Activated CD4-positive, alpha-beta T cell treated with anti-CD3 and anti-CD28 coated beads, Interleukin-2, amount 10 ng/mL, durations not matched to agents 24 days and 14 days (primary cell): ENCODE data around the gene CXCL3. TPM values are rescaled to one million over a fixed set of nuclear protein-coding genes. Genes with fewer than 3 reads are reported as not detected.

ENCODE experiments used
- DNase-seq: peaks from one replicate; pipeline ENCODE4 v3.0.0; 2022
- H3K27ac Mint-ChIP-seq: one replicate; pipeline ENCODE4 v1.8.0; 2022; ENCODE audit warnings: mild to moderate bottlenecking, mixed read lengths
- H3K27me3 Mint-ChIP-seq: one replicate; pipeline ENCODE4 v1.8.0; 2022; ENCODE audit warnings: mixed read lengths
- H3K36me3 Mint-ChIP-seq: one replicate; pipeline ENCODE4 v1.8.0; 2022; ENCODE audit warnings: low read depth, mild to moderate bottlenecking, mixed read lengths
- H3K4me1 Mint-ChIP-seq: one replicate; pipeline ENCODE4 v1.8.0; 2021; ENCODE audit warnings: mixed read lengths
- H3K4me3 Mint-ChIP-seq: one replicate; pipeline ENCODE4 v1.8.0; 2022; ENCODE audit warnings: mild to moderate bottlenecking, moderate library complexity, mixed read lengths
- H3K9me3 Mint-ChIP-seq: one replicate; pipeline ENCODE4 v1.8.0; 2021; ENCODE audit warnings: mixed read lengths
- intact Hi-C: fragments of 100-400 bp; cut with micrococcal nuclease; formaldehyde crosslinking; loops from one replicate; pipeline ENCODE4 v1.15.1; 2023
- total RNA-seq: library from RNA; stranded (reverse); gene quantifications from 2 replicates; pipeline ENCODE4 v1.2.3, GENCODE V29; 2022

CXCL3 gene
- total RNA-seq, 1 donor from 2014 or later, result not detected

GRCh38 chr4:74042681-74043080, 4.2 kb upstream of the CXCL3 start:
- peaks cover 5% of the 10 kb centered on the region for H3K4me1 Mint-ChIP-seq
- no peaks in the 10 kb centered on the region for H3K36me3 Mint-ChIP-seq
- H3K27ac Mint-ChIP-seq, result no peak overlapping the region
- H3K27me3 Mint-ChIP-seq, result peaks cover 32% of the 10 kb centered on the region
- intact Hi-C loops, result no loop called here
- H3K4me3 Mint-ChIP-seq, result no peak overlapping the region
- DNase-seq, result no peak
- H3K9me3 Mint-ChIP-seq, result peaks cover under 1% of the 10 kb centered on the region

- peaks cover 5% of the 10 kb centered on the region for H3K4me1 Mint-ChIP-seq
- H3K4me3 Mint-ChIP-seq, result no peak overlapping the region
- H3K27ac Mint-ChIP-seq, result no peak overlapping the region
- intact Hi-C loops, result no loop called here
- no peaks in the 10 kb centered on the region for H3K36me3 Mint-ChIP-seq
- no peak for DNase-seq
- H3K27me3 Mint-ChIP-seq, result peaks cover 39% of the 10 kb centered on the region
- no peaks in the 10 kb centered on the region for H3K9me3 Mint-ChIP-seq
Measured at GRCh38 chr4:74041418-74041817, 2.9 kb upstream of the CXCL3 start.

GRCh38 chr4:74039315-74039763, 850 bp upstream of the CXCL3 start:
- intact Hi-C loops, result no loop called here
- Mint-ChIP-seq H3K27me3 (peaks cover 47% of the 10 kb centered on the region), H3K36me3 (no peaks in the 10 kb centered on the region), H3K4me1 (peaks cover 5% of the 10 kb centered on the region), H3K9me3 (no peaks in the 10 kb centered on the region), H3K27ac (no peak overlapping the region), H3K4me3 (peak overlapping the region; percentile 64)
- DNase-seq, result no peak

- H3K4me3 Mint-ChIP-seq, result peak overlapping the region; percentile 77
- H3K4me1 Mint-ChIP-seq, result peaks cover 5% of the 10 kb centered on the region
- H3K9me3 Mint-ChIP-seq, result no peaks in the 10 kb centered on the region
Measured at GRCh38 chr4:74038086-74038424, 434 bp downstream of the CXCL3 start.

GRCh38 chr4:74037076-74037955, 1.2 kb downstream of the CXCL3 start:
- no peak overlapping the region for H3K27ac Mint-ChIP-seq
- peaks cover 52% of the 10 kb centered on the region for H3K27me3 Mint-ChIP-seq
- H3K36me3 Mint-ChIP-seq, result no peaks in the 10 kb centered on the region
- intact Hi-C loops, result no loop called here
- no peaks in the 10 kb centered on the region for H3K9me3 Mint-ChIP-seq
- no peak for DNase-seq
- peak overlapping the region; percentile 77 for H3K4me3 Mint-ChIP-seq
- H3K4me1 Mint-ChIP-seq, result peaks cover 5% of the 10 kb centered on the region

More at GRCh38 chr4:74038086-74038424, 434 bp downstream of the CXCL3 start:
- Mint-ChIP-seq H3K36me3 (no peaks in the 10 kb centered on the region), H3K27me3 (peaks cover 47% of the 10 kb centered on the region), H3K27ac (no peak overlapping the region)
- intact Hi-C loops, result no loop called here
- no peak for DNase-seq

GRCh38 chr4:74033739-74034138, 4.8 kb downstream of the CXCL3 start:
- Mint-ChIP-seq H3K27ac (no peak overlapping the region), H3K27me3 (peaks cover 27% of the 10 kb centered on the region), H3K4me3 (no peak overlapping the region), H3K9me3 (no peaks in the 10 kb centered on the region), H3K36me3 (no peaks in the 10 kb centered on the region), H3K4me1 (peaks cover 3% of the 10 kb centered on the region)
- intact Hi-C loops, result no loop called here
- no peak for DNase-seq

- no peaks in the 10 kb centered on the region for H3K36me3 Mint-ChIP-seq
- no peaks in the 10 kb centered on the region for H3K4me1 Mint-ChIP-seq
- intact Hi-C loops, result no loop called here
- peaks cover 17% of the 10 kb centered on the region for H3K27me3 Mint-ChIP-seq
- no peak overlapping the region for H3K27ac Mint-ChIP-seq
- no peak overlapping the region for H3K4me3 Mint-ChIP-seq
- no peaks in the 10 kb centered on the region for H3K9me3 Mint-ChIP-seq
- no peak for DNase-seq
Measured at GRCh38 chr4:74032064-74032463, 6.4 kb downstream of the CXCL3 start.

- H3K36me3 Mint-ChIP-seq, result no peaks in the 10 kb centered on the region
Measured at GRCh38 chr4:74031576-74031975, 6.9 kb downstream of the CXCL3 start.

GRCh38 chr4:74030285-74030684, 8.2 kb downstream of the CXCL3 start:
- DNase-seq, result no peak
- no peaks in the 10 kb centered on the region for H3K36me3 Mint-ChIP-seq
- H3K4me3 Mint-ChIP-seq, result no peak overlapping the region
- intact Hi-C loops, result no loop called here
- peaks cover 10% of the 10 kb centered on the region for H3K27me3 Mint-ChIP-seq
- H3K27ac Mint-ChIP-seq, result no peak overlapping the region
- H3K9me3 Mint-ChIP-seq, result no peaks in the 10 kb centered on the region
- no peaks in the 10 kb centered on the region for H3K4me1 Mint-ChIP-seq

More at GRCh38 chr4:74031576-74031975, 6.9 kb downstream of the CXCL3 start:
- intact Hi-C loops, result no loop called here
- Mint-ChIP-seq H3K9me3 (no peaks in the 10 kb centered on the region), H3K4me1 (no peaks in the 10 kb centered on the region), H3K27me3 (peaks cover 17% of the 10 kb centered on the region), H3K4me3 (no peak overlapping the region), H3K27ac (no peak overlapping the region)
- DNase-seq, result no peak

GRCh38 chr4:74028504-74028903, 10.0 kb downstream of the CXCL3 start:
- intact Hi-C loops, result no loop called here

GRCh38 chr4:74023709-74024108, 14.8 kb downstream of the CXCL3 start:
- Mint-ChIP-seq H3K27me3 (peaks cover 1% of the 10 kb centered on the region), H3K36me3 (no peaks in the 10 kb centered on the region), H3K27ac (no peak overlapping the region), H3K9me3 (no peaks in the 10 kb centered on the region), H3K4me1 (peaks cover 2% of the 10 kb centered on the region), H3K4me3 (no peak overlapping the region)
- intact Hi-C loops, result no loop called here
- DNase-seq, result no peak

More at GRCh38 chr4:74028504-74028903, 10.0 kb downstream of the CXCL3 start:
- H3K4me3 Mint-ChIP-seq, result no peak overlapping the region
- no peak overlapping the region for H3K27ac Mint-ChIP-seq
- DNase-seq, result no peak
- no peaks in the 10 kb centered on the region for H3K4me1 Mint-ChIP-seq
- H3K27me3 Mint-ChIP-seq, result peaks cover 8% of the 10 kb centered on the region
- H3K36me3 Mint-ChIP-seq, result no peaks in the 10 kb centered on the region
- H3K9me3 Mint-ChIP-seq, result no peaks in the 10 kb centered on the region

GRCh38 chr4:74021601-74022000, 16.9 kb downstream of the CXCL3 start:
- H3K9me3 Mint-ChIP-seq, result no peaks in the 10 kb centered on the region
- H3K4me3 Mint-ChIP-seq, result no peak overlapping the region
- H3K4me1 Mint-ChIP-seq, result peaks cover 4% of the 10 kb centered on the region

GRCh38 chr4:74018771-74019170, 19.7 kb downstream of the CXCL3 start:
- Mint-ChIP-seq H3K9me3 (peaks cover 3% of the 10 kb centered on the region), H3K4me3 (no peak overlapping the region), H3K36me3 (no peaks in the 10 kb centered on the region), H3K27ac (no peak overlapping the region), H3K27me3 (no peaks in the 10 kb centered on the region), H3K4me1 (peaks cover 13% of the 10 kb centered on the region)
- intact Hi-C loops, result no loop called here
- no peak for DNase-seq

More at GRCh38 chr4:74021601-74022000, 16.9 kb downstream of the CXCL3 start:
- intact Hi-C loops, result no loop called here
- H3K27ac Mint-ChIP-seq, result no peak overlapping the region
- no peaks in the 10 kb centered on the region for H3K36me3 Mint-ChIP-seq
- H3K27me3 Mint-ChIP-seq, result no peaks in the 10 kb centered on the region
- DNase-seq, result no peak

- H3K36me3 Mint-ChIP-seq, result no peaks in the 10 kb centered on the region
- peaks cover 13% of the 10 kb centered on the region for H3K4me1 Mint-ChIP-seq
- peaks cover 3% of the 10 kb centered on the region for H3K9me3 Mint-ChIP-seq
- H3K27me3 Mint-ChIP-seq, result no peaks in the 10 kb centered on the region
- H3K27ac Mint-ChIP-seq, result no peak overlapping the region
- H3K4me3 Mint-ChIP-seq, result no peak overlapping the region
- no peak for DNase-seq
- intact Hi-C loops, result no loop called here
Measured at GRCh38 chr4:74018116-74018515, 20.4 kb downstream of the CXCL3 start.
